Renal cortex interstitium (tissue), 3 donors: ENCODE data around the gene CLEC3A. TPM values are rescaled to one million over a fixed set of nuclear protein-coding genes. Genes with fewer than 3 reads are reported as not detected.

ENCODE experiments used
- polyA plus RNA-seq, 3 donors: library from polyadenylated mRNA; unstranded; fragments of 120-200 nt; gene quantifications; one replicate each; pipeline ENCODE4 v1.2.1, GENCODE V29; 2013; ENCODE audit not compliant: insufficient read length in 3 of 3

The CLEC3A gene
- polyA plus RNA-seq, 3 donors = 0.21 to 0.22 TPM; not detected in 1

Other genes starting within 250 kb of the CLEC3A start
- gene VAT1L, start 234.0 kb upstream of the CLEC3A start, polyA plus RNA-seq = 1 to 10 TPM; 3.8 to 6.5 (median 4.6) TPM
- gene WWOX, start 77.1 kb downstream of the CLEC3A start, polyA plus RNA-seq = 10 to 100 TPM; 36.2 to 37.9 (median 36.7) TPM